IPS-18a (cell line): ENCODE measurements around the gene TPRX1.

Experiments
- H3K27ac ChIP-seq: one replicate; pipeline ENCODE4 v1.5.1; 2013; ENCODE audit warnings: low read length
- H3K27me3 ChIP-seq: one replicate; pipeline ENCODE4 v1.6.1; 2013; ENCODE audit warnings: mild to moderate bottlenecking, low read length; ENCODE audit not compliant: control insufficient read depth, insufficient read depth
- H3K36me3 ChIP-seq: one replicate; pipeline ENCODE4 v1.6.1; 2013; ENCODE audit warnings: low read depth, low read length; ENCODE audit not compliant: control insufficient read depth
- H3K4me1 ChIP-seq: one replicate; pipeline ENCODE4 v1.6.1; 2013; ENCODE audit warnings: low read depth, low read length; ENCODE audit not compliant: control insufficient read depth
- H3K4me3 ChIP-seq: one replicate; pipeline ENCODE4 v1.5.1; 2013; ENCODE audit warnings: low read length
- H3K9ac ChIP-seq: one replicate; pipeline ENCODE4 v1.6.1; 2013; ENCODE audit warnings: mild to moderate bottlenecking, low read length, moderate library complexity
- H3K9me3 ChIP-seq: one replicate; pipeline ENCODE4 v1.6.1; 2013; ENCODE audit warnings: low read depth, low read length; ENCODE audit not compliant: control insufficient read depth

The TPRX1 gene

GRCh38 chr19:47755762-47756626 lies 48.4 kb downstream of the TPRX1 start:
- Histone ChIP-seq H3K4me1 (no peaks in the 10 kb centered on the region), H3K9me3 (no peaks in the 10 kb centered on the region), H3K9ac (no peak overlapping the region), H3K36me3 (peaks cover 57% of the 10 kb centered on the region), H3K4me3 (no peak overlapping the region), H3K27ac (no peak overlapping the region), H3K27me3 (no peaks in the 10 kb centered on the region)

- no peak overlapping the region for H3K9ac ChIP-seq
- H3K36me3 ChIP-seq: peaks cover 65% of the 10 kb centered on the region
Observed at GRCh38 chr19:47755065-47755761, 49.1 kb downstream of the TPRX1 start.

GRCh38 chr19:47754206-47755064 lies 49.9 kb downstream of the TPRX1 start:
- no peaks in the 10 kb centered on the region for H3K27me3 ChIP-seq
- no peaks in the 10 kb centered on the region for H3K4me1 ChIP-seq
- no peaks in the 10 kb centered on the region for H3K9me3 ChIP-seq
- H3K36me3 ChIP-seq: peaks cover 73% of the 10 kb centered on the region
- H3K4me3 ChIP-seq: no peak overlapping the region
- no peak overlapping the region for H3K27ac ChIP-seq
- H3K9ac ChIP-seq: no peak overlapping the region

More at GRCh38 chr19:47755065-47755761, 49.1 kb downstream of the TPRX1 start:
- Histone ChIP-seq H3K27ac (no peak overlapping the region), H3K4me3 (no peak overlapping the region), H3K27me3 (no peaks in the 10 kb centered on the region), H3K4me1 (no peaks in the 10 kb centered on the region), H3K9me3 (no peaks in the 10 kb centered on the region)

GRCh38 chr19:47752440-47753211 lies 51.7 kb downstream of the TPRX1 start:
- Histone ChIP-seq H3K4me3 (no peak overlapping the region), H3K9ac (no peak overlapping the region), H3K36me3 (peaks cover 83% of the 10 kb centered on the region), H3K4me1 (no peaks in the 10 kb centered on the region), H3K9me3 (no peaks in the 10 kb centered on the region), H3K27me3 (no peaks in the 10 kb centered on the region), H3K27ac (no peak overlapping the region)
